Panc1 (cell line): Measurements from ENCODE around the gene KRT85. TPM values are rescaled to one million over a fixed set of nuclear protein-coding genes. Genes with fewer than 3 reads are reported as not detected.

Experiments used
- ATAC-seq: fragments of 200-7000 bp; cut with Tn5 transposase; 2 replicates; pipeline ENCODE4 v1.9.1; 2020; ENCODE audit warnings: mild to moderate bottlenecking, moderate library complexity
- BruUV-seq: library from RNA; stranded (reverse); fragments of 400-500 nt; replicated peaks from 2 replicates; lab custom pipeline; 2021; lab: Mats Ljungman, UMichigan
- CTCF ChIA-PET: fragments of 300-600 bp; sonication (Branson Sonifier 250); formaldehyde crosslinking; loops from one replicate; lab custom pipeline; 2022; ENCODE audit warnings: antibody characterized with exemption; lab: Charles Lee
- POLR2A ChIA-PET: fragments of 300-600 bp; sonication (Branson Sonifier 250); formaldehyde crosslinking; loops from one replicate; lab custom pipeline; 2022; ENCODE audit warnings: antibody characterized with exemption; lab: Charles Lee
- DNase-seq: peaks from one replicate; pipeline ENCODE4 v3.0.0-alpha.2; 2010; ENCODE audit warnings: low read depth, low spot score
- H3K27ac ChIP-seq: 2 replicates; pipeline ENCODE4 v1.5.1; 2011; ENCODE audit warnings: mild to moderate bottlenecking, low read length, inconsistent platforms
- H3K27me3 ChIP-seq: fragments of 200-500 bp; sonication (Bioruptor generic); 2 replicates; pipeline ENCODE4 v1.6.0; 2014; ENCODE audit warnings: low read length, inconsistent platforms; ENCODE audit not compliant: control insufficient read depth, insufficient read depth
- H3K36me3 ChIP-seq: fragments of 200-500 bp; sonication (Bioruptor generic); 2 replicates; pipeline ENCODE4 v1.5.1; 2014; ENCODE audit warnings: inconsistent platforms, mild to moderate bottlenecking, low read length, moderate library complexity; ENCODE audit not compliant: control insufficient read depth, insufficient read depth
- H3K4me1 ChIP-seq: 2 replicates; pipeline ENCODE4 v1.5.1; 2011; ENCODE audit warnings: inconsistent platforms, mild to moderate bottlenecking, low read length, moderate library complexity; ENCODE audit not compliant: control insufficient read depth, insufficient read depth
- H3K4me3 ChIP-seq, 2 experiments: 2 replicates each; pipeline ENCODE4 v1.5.1; 2011 to 2012; ENCODE audit warnings: low read depth in 2 of 2, low read length in 2 of 2, mild to moderate bottlenecking in 2 of 2, inconsistent platforms in 1 of 2, moderate library complexity in 1 of 2
- H3K9me3 ChIP-seq: fragments of 200-500 bp; sonication (Bioruptor generic); 2 replicates; pipeline ENCODE4 v1.5.1; 2014; ENCODE audit warnings: low read depth, mild to moderate bottlenecking, inconsistent platforms, low read length, moderate library complexity; ENCODE audit not compliant: control insufficient read depth, insufficient read depth
- POLR2AphosphoS5 ChIP-seq: IDR thresholded peaks from 2 replicates; pipeline ENCODE4 v1.6.1; 2012; ENCODE audit warnings: mild to moderate bottlenecking, low read depth, low read length, moderate library complexity
- SIN3A ChIP-seq: IDR thresholded peaks from 2 replicates; pipeline ENCODE4 v1.6.1; 2012; ENCODE audit warnings: low read depth, mild to moderate bottlenecking, low read length, moderate library complexity, borderline replicate concordance; ENCODE audit not compliant: insufficient read depth
- TCF7L2 ChIP-seq: IDR thresholded peaks from 2 replicates; pipeline ENCODE4 v1.6.1; 2011; ENCODE audit warnings: mild to moderate bottlenecking, low read depth, low read length, inconsistent platforms
- in situ Hi-C: cut with HindIII; loops from 2 replicates; pipeline ENCODE4 v1.10.0; 2016; ENCODE audit warnings: low sequenced_read_pairs, low pct_unique_long_range_greater_than_20kb
- intact Hi-C: fragments of 100-400 bp; cut with micrococcal nuclease; formaldehyde crosslinking; loops from one replicate; pipeline ENCODE4 v1.10.0; 2022; ENCODE audit not compliant: unreplicated experiment
- total RNA-seq: library from RNA; stranded (reverse); gene quantifications from one replicate; pipeline ENCODE4 v1.2.1, GENCODE V29; 2021; ENCODE audit not compliant: unreplicated experiment
- TF ChIP-seq, protein P1 (sequence below): fragments of 450-650 bp; IDR thresholded peaks from 2 replicates; pipeline ENCODE4 v1.5.1; 2017; ENCODE audit warnings: mild to moderate bottlenecking
- TF ChIP-seq, protein P2 (sequence below), 2 experiments: IDR thresholded peaks; 2 replicates each; pipeline ENCODE4 v1.6.1; 2011 to 2012; ENCODE audit warnings: low read depth in 2 of 2, control low read depth in 1 of 2, low read length in 1 of 2, mild to moderate bottlenecking in 1 of 2, moderate library complexity in 1 of 2; ENCODE audit not compliant: insufficient read depth in 1 of 2

The KRT85 gene
- total RNA-seq, 1 experiment from 2014 or later, result not detected

DNA sequence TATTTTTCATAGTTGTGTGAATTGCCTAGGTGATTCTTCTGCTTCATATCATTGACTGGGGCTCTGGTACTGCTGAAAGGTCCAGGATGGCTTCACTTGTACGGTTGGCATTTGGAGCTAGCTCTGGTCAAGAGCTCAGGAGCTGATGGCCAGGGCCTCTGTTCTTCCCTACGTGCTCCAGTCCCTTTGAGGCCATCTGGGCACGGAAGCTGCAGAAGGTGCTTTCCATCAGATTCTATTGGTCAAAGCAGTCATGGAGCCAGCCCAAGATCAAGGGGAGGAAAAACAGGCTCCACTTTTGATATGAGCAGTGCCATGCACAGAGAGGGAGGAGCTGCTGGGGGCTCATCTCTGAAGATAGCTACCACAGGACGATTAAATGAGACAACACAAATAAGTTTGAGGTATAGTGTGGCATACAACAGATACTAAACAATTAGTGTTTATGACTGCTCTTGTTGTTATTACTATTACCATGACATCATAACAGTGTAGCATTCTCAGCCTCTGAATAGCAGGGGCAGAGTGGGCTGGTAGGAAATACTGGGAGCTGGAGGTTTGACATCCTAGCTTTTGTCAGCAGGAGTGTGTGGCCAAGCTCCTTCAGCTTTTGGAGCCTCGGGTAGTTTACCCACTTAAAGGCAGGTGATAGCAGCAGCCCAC is 56.5 kb downstream of the KRT85 start:
- no TSS peak for BruUV-seq
- TF ChIP-seq TCF7L2, result no peak
- TF ChIP-seq SIN3A, result no peak
- TF ChIP-seq, protein P1, sequence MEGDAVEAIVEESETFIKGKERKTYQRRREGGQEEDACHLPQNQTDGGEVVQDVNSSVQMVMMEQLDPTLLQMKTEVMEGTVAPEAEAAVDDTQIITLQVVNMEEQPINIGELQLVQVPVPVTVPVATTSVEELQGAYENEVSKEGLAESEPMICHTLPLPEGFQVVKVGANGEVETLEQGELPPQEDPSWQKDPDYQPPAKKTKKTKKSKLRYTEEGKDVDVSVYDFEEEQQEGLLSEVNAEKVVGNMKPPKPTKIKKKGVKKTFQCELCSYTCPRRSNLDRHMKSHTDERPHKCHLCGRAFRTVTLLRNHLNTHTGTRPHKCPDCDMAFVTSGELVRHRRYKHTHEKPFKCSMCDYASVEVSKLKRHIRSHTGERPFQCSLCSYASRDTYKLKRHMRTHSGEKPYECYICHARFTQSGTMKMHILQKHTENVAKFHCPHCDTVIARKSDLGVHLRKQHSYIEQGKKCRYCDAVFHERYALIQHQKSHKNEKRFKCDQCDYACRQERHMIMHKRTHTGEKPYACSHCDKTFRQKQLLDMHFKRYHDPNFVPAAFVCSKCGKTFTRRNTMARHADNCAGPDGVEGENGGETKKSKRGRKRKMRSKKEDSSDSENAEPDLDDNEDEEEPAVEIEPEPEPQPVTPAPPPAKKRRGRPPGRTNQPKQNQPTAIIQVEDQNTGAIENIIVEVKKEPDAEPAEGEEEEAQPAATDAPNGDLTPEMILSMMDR, result no peak
- TF ChIP-seq, protein P2, sequence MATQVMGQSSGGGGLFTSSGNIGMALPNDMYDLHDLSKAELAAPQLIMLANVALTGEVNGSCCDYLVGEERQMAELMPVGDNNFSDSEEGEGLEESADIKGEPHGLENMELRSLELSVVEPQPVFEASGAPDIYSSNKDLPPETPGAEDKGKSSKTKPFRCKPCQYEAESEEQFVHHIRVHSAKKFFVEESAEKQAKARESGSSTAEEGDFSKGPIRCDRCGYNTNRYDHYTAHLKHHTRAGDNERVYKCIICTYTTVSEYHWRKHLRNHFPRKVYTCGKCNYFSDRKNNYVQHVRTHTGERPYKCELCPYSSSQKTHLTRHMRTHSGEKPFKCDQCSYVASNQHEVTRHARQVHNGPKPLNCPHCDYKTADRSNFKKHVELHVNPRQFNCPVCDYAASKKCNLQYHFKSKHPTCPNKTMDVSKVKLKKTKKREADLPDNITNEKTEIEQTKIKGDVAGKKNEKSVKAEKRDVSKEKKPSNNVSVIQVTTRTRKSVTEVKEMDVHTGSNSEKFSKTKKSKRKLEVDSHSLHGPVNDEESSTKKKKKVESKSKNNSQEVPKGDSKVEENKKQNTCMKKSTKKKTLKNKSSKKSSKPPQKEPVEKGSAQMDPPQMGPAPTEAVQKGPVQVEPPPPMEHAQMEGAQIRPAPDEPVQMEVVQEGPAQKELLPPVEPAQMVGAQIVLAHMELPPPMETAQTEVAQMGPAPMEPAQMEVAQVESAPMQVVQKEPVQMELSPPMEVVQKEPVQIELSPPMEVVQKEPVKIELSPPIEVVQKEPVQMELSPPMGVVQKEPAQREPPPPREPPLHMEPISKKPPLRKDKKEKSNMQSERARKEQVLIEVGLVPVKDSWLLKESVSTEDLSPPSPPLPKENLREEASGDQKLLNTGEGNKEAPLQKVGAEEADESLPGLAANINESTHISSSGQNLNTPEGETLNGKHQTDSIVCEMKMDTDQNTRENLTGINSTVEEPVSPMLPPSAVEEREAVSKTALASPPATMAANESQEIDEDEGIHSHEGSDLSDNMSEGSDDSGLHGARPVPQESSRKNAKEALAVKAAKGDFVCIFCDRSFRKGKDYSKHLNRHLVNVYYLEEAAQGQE (IDR thresholded peaks at IDR 0.05; ENCODE audit: insufficient read depth in 1 of 2, low read depth in 2 of 2, low read length in 1 of 2), result no peak
- TF ChIP-seq POLR2AphosphoS5, result no peak
- in situ Hi-C loops, result no loop called here
- no peak overlapping the region for H3K4me3 ChIP-seq
- no peak for DNase-seq
- no peaks in the 10 kb centered on the region for H3K27me3 ChIP-seq
- intact Hi-C loops, result no loop called here
- CTCF ChIA-PET, result interaction anchor here (1.4 kb wide), 1 partner anchor 17 kb away, joined by 6 read pairs; no protein-coding TSS in a partner anchor
- no peak for ATAC-seq
- H3K36me3 ChIP-seq, result no peaks in the 10 kb centered on the region
- H3K4me1 ChIP-seq, result peaks cover 10% of the 10 kb centered on the region
- no peak overlapping the region for H3K27ac ChIP-seq
- POLR2A ChIA-PET, result no interaction called here
- H3K9me3 ChIP-seq, result no peaks in the 10 kb centered on the region

Other genes with a start within 250 kb of the KRT85 start
- 51.5 TPM for gene KRT80, start 175.5 kb downstream of the KRT85 start, total RNA-seq
- gene KRT7, start 134.2 kb downstream of the KRT85 start, total RNA-seq, result 16.8 TPM
- gene KRT86, start 92.8 kb downstream of the KRT85 start, total RNA-seq, result 1.1 TPM
- gene KRT81, start 75.9 kb downstream of the KRT85 start, total RNA-seq, result 0.90 TPM
- gene KRT83, start 46.1 kb downstream of the KRT85 start, total RNA-seq, result 0.28 TPM
- not detected for gene KRT84, start 18.2 kb upstream of the KRT85 start, total RNA-seq
- gene KRT82, start 38.9 kb upstream of the KRT85 start, total RNA-seq, result not detected
- 0.15 TPM for gene KRT75, start 66.9 kb upstream of the KRT85 start, total RNA-seq
- gene KRT6B, start 84.7 kb upstream of the KRT85 start, total RNA-seq, result not detected
- gene KRT6C, start 106.3 kb upstream of the KRT85 start, total RNA-seq, result not detected
- gene KRT6A, start 125.8 kb upstream of the KRT85 start, total RNA-seq, result not detected
- not detected for gene KRT5, start 152.9 kb upstream of the KRT85 start, total RNA-seq
- not detected for gene KRT71, start 185.7 kb upstream of the KRT85 start, total RNA-seq
- gene KRT74, start 206.4 kb upstream of the KRT85 start, total RNA-seq, result not detected
- not detected for gene KRT72, start 234.0 kb upstream of the KRT85 start, total RNA-seq